GM08714 (cell line): ENCODE data around the gene ARHGAP44.
"Not testable (repeated sequence)": the region's sequence is repeated elsewhere in the genome, so short reads cannot be mapped to it uniquely, and the experiment has no call there.

Experiments
- H3K4me3 ChIP-seq: fragments of 200-500 bp; sonication (Bioruptor generic); 2 replicates; pipeline ENCODE4 v1.5.1; 2014; ENCODE audit warnings: mild to moderate bottlenecking, low read length, inconsistent platforms
- ZNF274 ChIP-seq: IDR thresholded peaks from 2 replicates; pipeline ENCODE4 v1.6.1; 2012; ENCODE audit warnings: mild to moderate bottlenecking, low read depth, low read length

Gene ARHGAP44

GRCh38 chr17:12952012-12952411 lies 162.7 kb downstream of the ARHGAP44 start:
- H3K4me3 ChIP-seq, result no peak overlapping the region
- no peak for TF ChIP-seq ZNF274

GRCh38 chr17:12953156-12953555 lies 163.9 kb downstream of the ARHGAP44 start:
- TF ChIP-seq ZNF274, result no peak
- H3K4me3 ChIP-seq, result no peak overlapping the region

DNA sequence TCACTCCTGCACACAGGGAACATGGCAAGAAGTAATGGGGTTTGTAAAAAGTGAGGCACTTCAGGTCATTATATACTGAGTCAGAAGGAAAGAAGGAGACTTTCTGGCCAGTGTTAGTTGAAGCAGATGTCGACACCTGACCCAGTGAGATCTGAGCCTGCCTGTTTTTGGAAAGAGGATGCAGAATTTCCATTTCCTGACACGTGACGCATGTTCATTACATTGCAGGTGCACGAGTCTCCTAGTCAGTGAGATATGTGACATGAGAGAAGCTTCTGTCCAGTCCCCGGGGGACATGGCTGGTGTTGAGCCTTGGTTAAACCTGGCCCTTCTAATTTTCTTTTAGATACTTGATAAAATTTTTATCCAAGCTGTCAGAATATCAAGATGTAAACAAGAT lies 166.2 kb downstream of the ARHGAP44 start:
- H3K4me3 ChIP-seq, result no peak overlapping the region
- TF ChIP-seq ZNF274, result no peak

GRCh38 chr17:12958786-12959185 lies 169.5 kb downstream of the ARHGAP44 start:
- TF ChIP-seq ZNF274, result no peak
- H3K4me3 ChIP-seq, result no peak overlapping the region

- TF ChIP-seq ZNF274, result no peak
- no peak overlapping the region for H3K4me3 ChIP-seq
Observed at GRCh38 chr17:12959441-12959840, 170.1 kb downstream of the ARHGAP44 start.

GRCh38 chr17:12961655-12962054 lies 172.4 kb downstream of the ARHGAP44 start:
- no peak for TF ChIP-seq ZNF274
- H3K4me3 ChIP-seq, result no peak overlapping the region

DNA sequence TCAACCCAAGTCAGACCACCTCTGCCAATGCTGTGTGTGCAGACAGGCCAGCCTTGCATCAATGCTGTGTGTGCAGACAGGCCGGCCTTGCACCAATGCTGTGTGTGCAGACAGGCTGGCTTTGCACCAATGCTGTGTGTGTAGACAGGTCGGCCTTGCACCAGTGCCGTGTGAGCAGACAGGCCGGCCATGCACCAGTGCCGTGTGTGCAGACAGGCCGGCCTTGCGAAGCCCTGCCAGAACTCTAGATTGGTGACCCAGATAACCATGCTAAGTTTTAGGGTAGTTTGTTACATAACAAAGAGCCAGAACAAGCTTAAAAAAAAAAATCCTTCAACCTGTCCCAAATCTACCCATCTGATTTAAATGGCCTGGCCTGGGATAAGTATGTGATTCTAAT lies 174.2 kb downstream of the ARHGAP44 start:
- TF ChIP-seq ZNF274, result no peak

DNA sequence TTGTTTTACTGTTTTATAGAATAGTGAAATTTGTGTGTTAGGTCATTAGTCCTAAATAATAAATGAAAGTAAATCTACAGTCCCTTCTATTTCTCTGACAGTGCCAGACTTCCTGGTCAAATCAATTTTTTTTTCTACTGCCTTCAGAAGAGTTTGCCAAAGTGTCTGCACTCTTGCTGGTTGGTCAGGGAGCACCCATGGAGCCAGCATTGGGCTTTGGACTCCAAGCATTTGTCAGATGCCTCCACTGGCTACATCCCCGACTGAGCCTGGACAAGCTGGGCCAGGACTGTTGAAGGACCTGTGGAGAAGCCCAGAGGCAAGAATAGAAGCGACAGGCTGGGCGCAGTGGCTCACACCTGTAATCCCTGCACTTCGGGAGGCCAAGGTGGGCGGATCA lies 174.9 kb downstream of the ARHGAP44 start:
- no peak for TF ChIP-seq ZNF274
- no peak overlapping the region for H3K4me3 ChIP-seq

More for the DNA sequence above, 174.2 kb downstream of the ARHGAP44 start:
- H3K4me3 ChIP-seq, result no peak overlapping the region

DNA sequence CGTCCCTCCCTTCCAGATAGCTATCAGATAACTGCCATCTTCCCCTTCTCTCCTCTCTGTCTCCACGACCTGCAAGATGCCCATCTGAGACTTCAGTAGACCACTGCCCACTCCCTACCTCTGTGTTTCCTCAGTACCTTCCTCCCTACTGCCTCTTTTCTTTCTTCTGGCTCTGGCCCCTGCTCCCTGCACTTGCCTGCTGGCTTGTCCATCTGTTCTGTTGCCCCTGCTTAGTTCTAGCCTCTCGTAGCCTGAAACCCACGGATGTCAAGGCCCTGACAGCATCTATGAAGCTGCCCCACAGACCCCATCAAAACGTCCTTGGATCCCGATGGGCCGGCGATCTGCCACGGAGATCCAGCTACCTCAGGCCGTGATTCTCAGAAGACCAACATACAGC lies 175.5 kb downstream of the ARHGAP44 start:
- no peak overlapping the region for H3K4me3 ChIP-seq
- no peak for TF ChIP-seq ZNF274

GRCh38 chr17:12965988-12966387 lies 176.7 kb downstream of the ARHGAP44 start:
- H3K4me3 ChIP-seq, result no peak overlapping the region
- TF ChIP-seq ZNF274, result no peak

GRCh38 chr17:12966413-12966812 lies 177.1 kb downstream of the ARHGAP44 start:
- no peak for TF ChIP-seq ZNF274
- H3K4me3 ChIP-seq, result no peak overlapping the region

DNA sequence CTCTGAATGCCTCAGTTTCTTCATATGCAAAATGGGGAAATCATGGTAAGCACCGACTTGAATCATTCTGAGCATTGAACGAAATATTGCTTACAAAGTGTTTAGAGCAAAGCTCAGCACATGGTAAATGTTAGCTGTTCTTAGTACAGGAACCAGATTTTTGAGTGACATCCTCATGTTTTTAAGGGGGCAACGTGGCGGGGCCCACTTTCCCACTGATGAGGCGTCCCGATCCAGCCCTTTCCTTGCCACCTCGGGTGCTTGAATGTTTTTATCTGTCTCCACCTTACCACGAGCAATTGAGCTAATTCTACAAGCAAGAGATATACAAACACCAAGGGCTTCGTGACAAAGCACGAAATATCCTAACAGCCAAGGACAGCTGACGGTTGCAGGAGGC lies 178.7 kb downstream of the ARHGAP44 start:
- no peak overlapping the region for H3K4me3 ChIP-seq
- no peak for TF ChIP-seq ZNF274

- H3K4me3 ChIP-seq, result no peak overlapping the region
- TF ChIP-seq ZNF274, result no peak
Observed at GRCh38 chr17:12973496-12974004, 184.3 kb downstream of the ARHGAP44 start.

- no peak overlapping the region for H3K4me3 ChIP-seq
- no peak for TF ChIP-seq ZNF274
Observed at GRCh38 chr17:12974005-12974531, 184.8 kb downstream of the ARHGAP44 start.

- no peak overlapping the region for H3K4me3 ChIP-seq
- TF ChIP-seq ZNF274, result no peak
Observed at GRCh38 chr17:12977008-12977751, 187.9 kb downstream of the ARHGAP44 start.

- H3K4me3 ChIP-seq, result not testable (repeated sequence)
Observed at GRCh38 chr17:12978787-12979186, 189.5 kb downstream of the ARHGAP44 start.
